Measurements from ENCODE around the gene RNF31.

Gene RNF31

GRCh38 chr14:24121210-24121609 lies 26.1 kb upstream of the RNF31 start:
- no peak overlapping the region for H3K4me3 ChIP-seq (ENCODE audit: low read length)
- no peak for DNase-seq (ENCODE audit: low read depth)
- TF ChIP-seq, protein P1, sequence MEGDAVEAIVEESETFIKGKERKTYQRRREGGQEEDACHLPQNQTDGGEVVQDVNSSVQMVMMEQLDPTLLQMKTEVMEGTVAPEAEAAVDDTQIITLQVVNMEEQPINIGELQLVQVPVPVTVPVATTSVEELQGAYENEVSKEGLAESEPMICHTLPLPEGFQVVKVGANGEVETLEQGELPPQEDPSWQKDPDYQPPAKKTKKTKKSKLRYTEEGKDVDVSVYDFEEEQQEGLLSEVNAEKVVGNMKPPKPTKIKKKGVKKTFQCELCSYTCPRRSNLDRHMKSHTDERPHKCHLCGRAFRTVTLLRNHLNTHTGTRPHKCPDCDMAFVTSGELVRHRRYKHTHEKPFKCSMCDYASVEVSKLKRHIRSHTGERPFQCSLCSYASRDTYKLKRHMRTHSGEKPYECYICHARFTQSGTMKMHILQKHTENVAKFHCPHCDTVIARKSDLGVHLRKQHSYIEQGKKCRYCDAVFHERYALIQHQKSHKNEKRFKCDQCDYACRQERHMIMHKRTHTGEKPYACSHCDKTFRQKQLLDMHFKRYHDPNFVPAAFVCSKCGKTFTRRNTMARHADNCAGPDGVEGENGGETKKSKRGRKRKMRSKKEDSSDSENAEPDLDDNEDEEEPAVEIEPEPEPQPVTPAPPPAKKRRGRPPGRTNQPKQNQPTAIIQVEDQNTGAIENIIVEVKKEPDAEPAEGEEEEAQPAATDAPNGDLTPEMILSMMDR (conservative IDR thresholded peaks at IDR 0.05; ENCODE audit: low read length), result no peak

- TF ChIP-seq, protein P1 (conservative IDR thresholded peaks at IDR 0.05; ENCODE audit: low read length), result no peak
- DNase-seq (ENCODE audit: low read depth), result no peak
- H3K4me3 ChIP-seq (ENCODE audit: low read length), result no peak overlapping the region
These were observed 24.9 kb upstream of the RNF31 start for GRCh38 chr14:24122416-24122815.

DNA sequence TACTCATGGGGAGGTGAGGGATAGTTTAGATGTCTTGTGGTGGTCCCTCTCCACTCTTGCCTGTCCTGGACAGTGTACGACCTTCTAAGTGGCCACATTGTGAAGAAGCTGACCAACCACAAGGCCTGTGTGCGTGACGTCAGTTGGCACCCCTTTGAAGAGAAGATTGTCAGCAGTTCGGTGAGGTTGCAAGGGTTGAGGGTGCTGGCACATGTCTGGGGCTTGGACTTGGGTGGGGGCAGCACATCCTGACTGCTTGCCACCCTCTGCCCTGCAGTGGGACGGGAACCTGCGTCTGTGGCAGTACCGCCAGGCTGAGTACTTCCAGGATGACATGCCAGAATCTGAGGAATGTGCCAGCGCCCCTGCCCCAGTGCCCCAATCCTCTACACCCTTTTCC lies 24.4 kb upstream of the RNF31 start:
- TF ChIP-seq, protein P1 (conservative IDR thresholded peaks at IDR 0.05; ENCODE audit: low read length), result no peak
- no peak for DNase-seq (ENCODE audit: low read depth)
- no peak overlapping the region for H3K4me3 ChIP-seq (ENCODE audit: low read length)

DNA sequence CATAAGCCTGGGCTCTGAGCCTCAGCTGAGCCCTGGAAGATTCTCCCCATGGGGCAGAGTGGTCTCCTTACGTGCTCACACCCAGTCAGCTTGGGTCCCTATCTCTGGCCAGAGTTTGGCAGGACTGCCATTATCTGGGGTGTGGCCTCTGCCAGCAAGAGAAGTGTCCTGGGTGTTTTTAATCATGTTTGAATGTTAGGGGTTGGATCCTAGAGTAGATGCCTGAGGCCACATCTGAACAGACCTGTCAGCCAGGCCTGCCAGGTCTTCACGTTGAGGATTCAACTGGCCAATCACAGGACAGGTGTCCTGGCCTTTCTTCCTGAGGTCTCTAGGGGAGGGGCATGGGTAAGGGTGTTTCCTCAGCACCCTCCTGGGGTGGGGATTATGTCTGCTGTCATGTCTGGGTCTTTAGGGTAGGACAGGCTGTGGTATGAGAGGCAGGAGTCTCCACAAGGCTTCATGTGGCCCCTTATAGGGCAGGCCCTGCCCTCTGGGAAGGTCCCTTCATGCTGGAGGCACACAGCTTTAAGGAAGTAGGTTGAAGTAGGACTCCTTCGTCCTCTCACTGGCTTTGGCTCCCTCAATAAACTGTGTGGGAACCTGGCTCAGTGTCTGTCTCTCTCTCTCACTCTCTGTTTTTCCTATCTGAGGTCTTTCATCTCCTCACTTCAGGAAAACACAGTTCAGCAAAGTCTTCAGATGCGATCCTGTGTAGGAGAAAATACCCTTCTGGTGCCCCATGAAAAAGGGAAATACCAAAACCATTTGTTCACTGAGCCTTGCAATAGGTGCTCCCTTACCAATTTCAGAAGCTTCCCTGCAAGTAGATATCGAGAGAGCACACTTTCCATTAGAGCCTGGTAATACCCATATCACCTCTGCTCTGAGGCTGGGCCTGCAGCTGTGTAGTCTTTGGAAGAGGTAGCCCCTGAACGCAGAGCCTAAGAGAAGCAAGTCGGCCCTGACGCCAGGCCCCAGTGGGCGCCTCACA lies 23.6 kb upstream of the RNF31 start:
- TF ChIP-seq, protein P1 (conservative IDR thresholded peaks at IDR 0.05; ENCODE audit: low read length), result no peak
- no peak overlapping the region for H3K4me3 ChIP-seq (ENCODE audit: low read length)
- DNase-seq (ENCODE audit: low read depth), result no peak

DNA sequence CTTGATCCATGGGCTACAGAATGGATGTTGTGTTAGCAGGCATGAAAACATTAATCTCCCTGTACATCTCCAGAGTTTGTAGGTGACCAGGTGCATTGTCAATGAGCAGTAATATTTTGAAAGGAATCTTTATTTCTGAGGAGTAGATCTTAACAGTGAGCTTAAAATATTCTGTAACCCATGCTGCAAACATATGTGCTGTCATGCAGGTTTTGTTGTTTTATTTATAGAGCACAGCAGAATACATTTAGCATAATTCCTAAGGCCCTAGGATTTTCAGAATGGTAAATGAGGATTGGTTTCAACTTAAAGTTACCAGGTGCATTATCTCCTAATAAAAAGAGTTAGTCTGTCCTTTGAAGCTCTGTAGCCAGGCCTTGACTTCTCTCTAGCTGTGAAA lies 20.4 kb upstream of the RNF31 start:
- H3K4me3 ChIP-seq (ENCODE audit: low read length), result no peak overlapping the region
- DNase-seq (ENCODE audit: low read depth), result no peak
- TF ChIP-seq, protein P1 (conservative IDR thresholded peaks at IDR 0.05; ENCODE audit: low read length), result no peak

DNA sequence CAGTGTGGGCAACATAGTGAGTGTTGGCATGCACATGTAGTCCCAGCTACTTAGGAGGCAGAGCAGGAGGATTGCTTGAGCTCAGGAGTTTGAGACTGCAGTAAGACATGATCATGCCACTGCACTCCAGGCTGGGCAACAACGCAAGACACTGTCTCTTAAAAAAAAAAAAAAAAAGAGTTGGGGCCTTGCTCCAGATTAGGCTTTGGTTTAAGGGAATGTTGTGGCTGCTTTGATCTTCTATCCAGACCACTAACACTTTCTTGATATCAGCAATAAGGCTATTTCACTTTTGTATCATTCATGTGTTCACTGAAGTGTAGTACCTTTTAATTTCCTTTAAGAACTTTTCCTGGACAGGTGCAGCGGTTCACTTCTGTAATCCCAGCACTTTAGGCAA lies 19.6 kb upstream of the RNF31 start:
- TF ChIP-seq, protein P1 (conservative IDR thresholded peaks at IDR 0.05; ENCODE audit: low read length), result no peak
- no peak overlapping the region for H3K4me3 ChIP-seq (ENCODE audit: low read length)
- DNase-seq (ENCODE audit: low read depth), result no peak

GRCh38 chr14:24129410-24129998 lies 17.8 kb upstream of the RNF31 start:
- H3K4me3 ChIP-seq (ENCODE audit: low read length), result no peak overlapping the region
- TF ChIP-seq, protein P1 (conservative IDR thresholded peaks at IDR 0.05; ENCODE audit: low read length), result no peak
- no peak for DNase-seq (ENCODE audit: low read depth)
